Liver (tissue), 3 donors: ENCODE data around the gene NPIPB12.
"Not testable (repeated sequence)": the region's sequence is repeated elsewhere in the genome, so short reads cannot be mapped to it uniquely, and the experiment has no call there.

Experiments used
- MAX ChIP-seq: IDR thresholded peaks from 2 replicates; pipeline ENCODE4 v1.6.1; 2016; ENCODE audit warnings: antibody characterized with exemption
- RAD21 ChIP-seq, 2 donors: IDR thresholded peaks; 2 replicates each; pipeline ENCODE4 v1.6.1; 2016; ENCODE audit warnings: antibody characterized with exemption in 2 of 2, mild to moderate bottlenecking in 2 of 2
- SP1 ChIP-seq: IDR thresholded peaks from 2 replicates; pipeline ENCODE4 v1.6.1; 2018; ENCODE audit warnings: antibody characterized with exemption, mild to moderate bottlenecking
- TF ChIP-seq, protein P1 (sequence below): fragments of 150-350 bp; IDR thresholded peaks from 2 replicates; pipeline ENCODE4 v1.5.1; 2017; ENCODE audit warnings: improper control_type of control experiment, low read depth, low read length; ENCODE audit not compliant: missing input control
- donor health status: healthy.
- donor health status: healthy.

- TF ChIP-seq, protein P1, sequence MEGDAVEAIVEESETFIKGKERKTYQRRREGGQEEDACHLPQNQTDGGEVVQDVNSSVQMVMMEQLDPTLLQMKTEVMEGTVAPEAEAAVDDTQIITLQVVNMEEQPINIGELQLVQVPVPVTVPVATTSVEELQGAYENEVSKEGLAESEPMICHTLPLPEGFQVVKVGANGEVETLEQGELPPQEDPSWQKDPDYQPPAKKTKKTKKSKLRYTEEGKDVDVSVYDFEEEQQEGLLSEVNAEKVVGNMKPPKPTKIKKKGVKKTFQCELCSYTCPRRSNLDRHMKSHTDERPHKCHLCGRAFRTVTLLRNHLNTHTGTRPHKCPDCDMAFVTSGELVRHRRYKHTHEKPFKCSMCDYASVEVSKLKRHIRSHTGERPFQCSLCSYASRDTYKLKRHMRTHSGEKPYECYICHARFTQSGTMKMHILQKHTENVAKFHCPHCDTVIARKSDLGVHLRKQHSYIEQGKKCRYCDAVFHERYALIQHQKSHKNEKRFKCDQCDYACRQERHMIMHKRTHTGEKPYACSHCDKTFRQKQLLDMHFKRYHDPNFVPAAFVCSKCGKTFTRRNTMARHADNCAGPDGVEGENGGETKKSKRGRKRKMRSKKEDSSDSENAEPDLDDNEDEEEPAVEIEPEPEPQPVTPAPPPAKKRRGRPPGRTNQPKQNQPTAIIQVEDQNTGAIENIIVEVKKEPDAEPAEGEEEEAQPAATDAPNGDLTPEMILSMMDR = not testable (repeated sequence)
- not testable (repeated sequence) for TF ChIP-seq SP1; MAX; RAD21 (IDR thresholded peaks at IDR 0.05)
Measured at GRCh38 chr16:29460647-29461030, 45.6 kb downstream of the NPIPB12 start.
